ENCODE data around the gene HNF1B.

DNA sequence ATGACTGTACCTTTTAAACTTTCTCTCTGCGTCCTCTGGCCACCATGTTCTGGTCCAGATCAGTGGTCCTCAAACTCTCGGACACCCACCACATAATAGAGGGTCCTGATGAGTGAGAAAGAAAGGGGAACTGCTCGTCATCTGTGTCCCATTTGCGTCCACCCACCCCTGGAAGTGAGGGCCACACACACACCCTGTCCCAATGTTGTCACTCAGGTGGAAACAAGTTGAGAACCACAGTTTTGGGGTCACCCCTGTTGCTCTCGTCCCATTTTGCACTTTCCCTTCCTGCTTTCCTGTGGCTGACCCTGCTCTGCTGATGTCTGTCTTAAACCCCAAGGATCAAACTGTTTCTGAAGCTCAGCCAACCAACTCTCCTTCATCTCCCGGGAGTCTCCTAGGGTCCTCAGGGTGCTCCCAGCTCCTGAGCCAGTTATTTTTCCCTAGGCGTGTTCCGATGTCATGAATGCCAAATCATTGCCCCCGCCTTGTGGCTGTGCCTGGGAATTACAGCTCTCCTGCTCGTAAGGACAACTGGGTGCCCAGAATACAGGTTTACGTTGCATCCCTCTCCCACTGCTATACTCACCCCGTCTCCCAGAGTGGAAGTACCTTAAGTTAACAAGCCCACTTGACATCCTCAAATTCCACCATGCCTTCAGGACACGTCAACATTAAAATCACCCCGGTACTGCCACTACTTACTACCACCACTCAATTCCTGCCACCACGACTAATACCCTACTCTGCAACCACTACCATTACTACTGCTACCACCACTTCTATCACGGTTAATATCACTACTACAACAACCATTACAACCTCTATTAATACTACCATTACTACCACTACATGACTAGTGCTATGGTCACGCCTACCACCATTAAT is 26.0 kb upstream of the HNF1B start:
- TF ChIP-seq, protein P1, sequence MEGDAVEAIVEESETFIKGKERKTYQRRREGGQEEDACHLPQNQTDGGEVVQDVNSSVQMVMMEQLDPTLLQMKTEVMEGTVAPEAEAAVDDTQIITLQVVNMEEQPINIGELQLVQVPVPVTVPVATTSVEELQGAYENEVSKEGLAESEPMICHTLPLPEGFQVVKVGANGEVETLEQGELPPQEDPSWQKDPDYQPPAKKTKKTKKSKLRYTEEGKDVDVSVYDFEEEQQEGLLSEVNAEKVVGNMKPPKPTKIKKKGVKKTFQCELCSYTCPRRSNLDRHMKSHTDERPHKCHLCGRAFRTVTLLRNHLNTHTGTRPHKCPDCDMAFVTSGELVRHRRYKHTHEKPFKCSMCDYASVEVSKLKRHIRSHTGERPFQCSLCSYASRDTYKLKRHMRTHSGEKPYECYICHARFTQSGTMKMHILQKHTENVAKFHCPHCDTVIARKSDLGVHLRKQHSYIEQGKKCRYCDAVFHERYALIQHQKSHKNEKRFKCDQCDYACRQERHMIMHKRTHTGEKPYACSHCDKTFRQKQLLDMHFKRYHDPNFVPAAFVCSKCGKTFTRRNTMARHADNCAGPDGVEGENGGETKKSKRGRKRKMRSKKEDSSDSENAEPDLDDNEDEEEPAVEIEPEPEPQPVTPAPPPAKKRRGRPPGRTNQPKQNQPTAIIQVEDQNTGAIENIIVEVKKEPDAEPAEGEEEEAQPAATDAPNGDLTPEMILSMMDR (IDR thresholded peaks at IDR 0.05), result no peak
- no peak for TF ChIP-seq POLR2A (IDR thresholded peaks at IDR 0.05)

Measured in lower leg skin (tissue), 3 donors.